ENCODE data around the gene INPP4B.

The INPP4B gene

GRCh38 chr4:142875117-142875516 lies 29.0 kb upstream of the INPP4B start:
- no peak overlapping the region for H3K4me3 ChIP-seq (ENCODE audit: low read depth, low read length)
- POLR2A ChIA-PET: no interaction called here
- CTCF ChIA-PET: no interaction called here
- TF ChIP-seq CTCF (IDR thresholded peaks at IDR 0.05; ENCODE audit: insufficient read depth, low read length, missing control alignments): no peak
- no peak for DNase-seq (ENCODE audit: low read depth, low spot score)

GRCh38 chr4:142874684-142875083 lies 28.6 kb upstream of the INPP4B start:
- no peak for TF ChIP-seq CTCF (IDR thresholded peaks at IDR 0.05; ENCODE audit: insufficient read depth, low read length, missing control alignments)
- no peak overlapping the region for H3K4me3 ChIP-seq (ENCODE audit: low read depth, low read length)
- CTCF ChIA-PET: no interaction called here
- POLR2A ChIA-PET: no interaction called here
- DNase-seq (ENCODE audit: low read depth, low spot score): no peak

- CTCF ChIA-PET: interaction anchor here (0.9 kb wide), 1 partner anchor 11 kb away, joined by 3 read pairs; no protein-coding TSS in a partner anchor
- TF ChIP-seq CTCF (IDR thresholded peaks at IDR 0.05; ENCODE audit: insufficient read depth, low read length, missing control alignments): no peak
- DNase-seq (ENCODE audit: low read depth, low spot score): no peak
- H3K4me3 ChIP-seq (ENCODE audit: low read depth, low read length): no peak overlapping the region
- POLR2A ChIA-PET: no interaction called here
These were observed 20.6 kb upstream of the INPP4B start for GRCh38 chr4:142866685-142867084.

DNA sequence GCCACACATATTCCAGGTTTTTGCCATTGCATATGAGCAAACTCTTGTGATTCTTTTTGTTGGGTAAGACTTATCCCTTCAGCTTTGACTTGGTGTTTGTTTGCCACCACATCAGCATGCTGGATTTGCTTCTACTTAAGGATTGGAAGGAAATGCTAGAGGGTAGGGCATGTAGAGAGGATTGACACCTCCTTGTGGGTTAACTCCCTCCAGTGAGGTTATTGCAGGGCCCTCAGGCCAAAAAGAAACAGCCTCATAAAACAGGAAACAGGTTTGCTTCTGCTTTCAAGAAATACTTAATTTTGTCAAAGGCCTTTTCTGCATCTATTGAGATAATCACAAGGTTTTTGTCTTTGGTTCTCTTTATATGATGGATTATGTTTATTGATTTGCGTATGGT lies 15.2 kb upstream of the INPP4B start:
- no peak for TF ChIP-seq CTCF (IDR thresholded peaks at IDR 0.05; ENCODE audit: insufficient read depth, low read length, missing control alignments)
- no peak for DNase-seq (ENCODE audit: low read depth, low spot score)
- POLR2A ChIA-PET: no interaction called here
- CTCF ChIA-PET: no interaction called here
- no peak overlapping the region for H3K4me3 ChIP-seq (ENCODE audit: low read depth, low read length)

GRCh38 chr4:142858965-142859364 lies 12.9 kb upstream of the INPP4B start:
- no peak for TF ChIP-seq CTCF (IDR thresholded peaks at IDR 0.05; ENCODE audit: insufficient read depth, low read length, missing control alignments)
- no peak overlapping the region for H3K4me3 ChIP-seq (ENCODE audit: low read depth, low read length)
- POLR2A ChIA-PET: no interaction called here
- DNase-seq (ENCODE audit: low read depth, low spot score): no peak
- CTCF ChIA-PET: no interaction called here

DNA sequence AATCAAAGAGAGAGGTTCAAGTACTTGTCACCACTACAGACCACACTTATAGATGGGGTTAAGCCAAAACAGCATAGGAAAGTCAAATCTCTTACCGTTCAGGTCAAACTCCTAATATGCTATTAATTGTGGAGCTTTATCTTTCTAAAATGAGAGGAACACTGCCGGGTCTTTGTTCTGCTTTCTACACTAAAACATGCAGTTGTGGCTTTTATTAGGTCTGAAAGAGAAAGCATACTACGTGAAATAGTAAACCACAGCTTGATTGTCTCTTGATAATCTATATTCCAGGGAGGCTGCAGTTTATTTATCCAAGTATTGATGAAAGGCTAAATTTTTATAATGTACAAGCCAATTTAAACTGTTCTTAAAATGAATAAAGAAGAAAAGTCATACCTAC lies 12.3 kb upstream of the INPP4B start:
- CTCF ChIA-PET: no interaction called here
- no peak for DNase-seq (ENCODE audit: low read depth, low spot score)
- POLR2A ChIA-PET: no interaction called here
- TF ChIP-seq CTCF (IDR thresholded peaks at IDR 0.05; ENCODE audit: insufficient read depth, low read length, missing control alignments): no peak
- no peak overlapping the region for H3K4me3 ChIP-seq (ENCODE audit: low read depth, low read length)

Data from AG04449 (cell line).